Sigmoid colon (tissue), 3 donors: ENCODE results near the gene TPPP2.

ENCODE experiments used
- CTCF ChIP-seq, 4 experiments: fragments of 450-650 bp in 3 of 4; fragments of 200-600 bp in 1 of 4; IDR thresholded peaks; one replicate each; pipeline ENCODE4 v1.5.1; 2016 to 2019; ENCODE audit warnings: antibody characterized with exemption in 4 of 4, mild to moderate bottlenecking in 3 of 4, moderate library complexity in 2 of 4
- POLR2A ChIP-seq, 2 donors: fragments of 450-650 bp; IDR thresholded peaks; one replicate each; pipeline ENCODE4 v1.6.1; 2016; ENCODE audit warnings: antibody characterized with exemption in 2 of 2, mild to moderate bottlenecking in 2 of 2, moderate library complexity in 2 of 2

GRCh38 chr14:21043387-21043973 lies 13.5 kb downstream of the TPPP2 start:
- TF ChIP-seq CTCF (IDR thresholded peaks at IDR 0.05), result no peak
- no peak for TF ChIP-seq POLR2A (IDR thresholded peaks at IDR 0.05)
